ENCODE results near the gene SLC5A6. TPM values are rescaled to one million over a fixed set of nuclear protein-coding genes. Genes with fewer than 3 reads are reported as not detected.

SLC5A6 gene
- total RNA-seq, 1 experiment from 2014 or later = 122 TPM

DNA sequence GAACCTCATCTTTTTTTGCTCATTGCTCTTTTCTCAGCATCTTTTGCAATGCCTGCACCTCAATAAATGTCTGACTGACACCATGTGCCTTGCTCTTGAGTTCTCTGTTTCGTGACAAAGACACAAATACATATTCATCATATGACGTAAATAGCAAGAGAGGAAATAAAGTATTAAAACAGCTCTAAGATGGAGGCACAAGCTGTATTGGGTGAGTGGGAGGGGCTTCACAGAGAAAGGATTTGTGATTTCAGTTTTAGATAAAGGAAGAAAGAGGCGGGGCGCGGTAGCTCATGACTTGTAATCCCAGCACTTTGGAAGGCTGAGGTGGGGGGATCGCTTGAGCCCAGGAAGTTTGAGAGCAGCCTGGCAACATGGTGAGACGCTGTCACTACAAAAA lies 8.0 kb upstream of the SLC5A6 start:
- Histone ChIP-seq H3K56ac (ENCODE audit: insufficient read length, low read depth, low read length) (no peak overlapping the region), H3K9ac (ENCODE audit: extremely low read depth, insufficient read length, low read length) (no peak overlapping the region), H3K4me1 (ENCODE audit: insufficient read depth, low read length) (peaks cover 4% of the 10 kb centered on the region; the same call in 1 of the 2 replicates)

More for the DNA sequence above, 8.0 kb upstream of the SLC5A6 start:
- Histone ChIP-seq H3K14ac (ENCODE audit: insufficient read depth, low read length) (no peak overlapping the region), H3K18ac (ENCODE audit: insufficient read length, low read depth, low read length) (no peak overlapping the region), H3T11ph (ENCODE audit: low read length) (no peak overlapping the region), H2BK5ac (ENCODE audit: insufficient read length, low read length) (no peak overlapping the region), H4K8ac (replicated peaks; ENCODE audit: insufficient read length, low read depth, low read length) (no peak overlapping the region), H3K27me3 (ENCODE audit: insufficient read depth, low read length) (no peaks in the 10 kb centered on the region), H3K79me2 (ENCODE audit: insufficient read depth, low read length) (peaks cover 12% of the 10 kb centered on the region; the same call in 1 of the 2 replicates), H3K4ac (ENCODE audit: low read depth, low read length) (no peak overlapping the region), H3K23ac (ENCODE audit: insufficient read length, low read depth, low read length) (no peak overlapping the region), H3K79me1 (ENCODE audit: insufficient read depth, low read depth, low read length, poor library complexity, severe bottlenecking) (no peaks in the 10 kb centered on the region), H2BK15ac (ENCODE audit: low read depth, low read length) (no peak overlapping the region), H2BK12ac (ENCODE audit: insufficient read length, low read depth, low read length) (no peak overlapping the region), H3K23me2 (ENCODE audit: insufficient read length, low read depth, low read length, poor library complexity, severe bottlenecking) (peaks cover 9% of the 10 kb centered on the region), H3K4me2 (ENCODE audit: insufficient read depth, insufficient read length, low read length) (no peak overlapping the region), H3K27ac (ENCODE audit: insufficient read length, low read depth, low read length) (no peak overlapping the region), H2AK5ac (ENCODE audit: insufficient read length, low read length) (no peak overlapping the region), H2AFZ (ENCODE audit: low read length) (no peak overlapping the region), H4K91ac (ENCODE audit: insufficient read length, low read depth, low read length) (no peak overlapping the region), H2BK20ac (ENCODE audit: low read depth, low read length, poor library complexity, severe bottlenecking) (no peak overlapping the region), H3K9me3 (ENCODE audit: control insufficient read depth, low read depth, low read length) (no peaks in the 10 kb centered on the region), H4K5ac (ENCODE audit: insufficient read length, low read depth, low read length) (no peak overlapping the region), H4K20me1 (ENCODE audit: control insufficient read depth, insufficient read depth, insufficient read length) (no peaks in the 10 kb centered on the region), H2BK120ac (ENCODE audit: low read depth, low read length, poor library complexity, severe bottlenecking) (no peak overlapping the region)
- TF ChIP-seq, protein P1, sequence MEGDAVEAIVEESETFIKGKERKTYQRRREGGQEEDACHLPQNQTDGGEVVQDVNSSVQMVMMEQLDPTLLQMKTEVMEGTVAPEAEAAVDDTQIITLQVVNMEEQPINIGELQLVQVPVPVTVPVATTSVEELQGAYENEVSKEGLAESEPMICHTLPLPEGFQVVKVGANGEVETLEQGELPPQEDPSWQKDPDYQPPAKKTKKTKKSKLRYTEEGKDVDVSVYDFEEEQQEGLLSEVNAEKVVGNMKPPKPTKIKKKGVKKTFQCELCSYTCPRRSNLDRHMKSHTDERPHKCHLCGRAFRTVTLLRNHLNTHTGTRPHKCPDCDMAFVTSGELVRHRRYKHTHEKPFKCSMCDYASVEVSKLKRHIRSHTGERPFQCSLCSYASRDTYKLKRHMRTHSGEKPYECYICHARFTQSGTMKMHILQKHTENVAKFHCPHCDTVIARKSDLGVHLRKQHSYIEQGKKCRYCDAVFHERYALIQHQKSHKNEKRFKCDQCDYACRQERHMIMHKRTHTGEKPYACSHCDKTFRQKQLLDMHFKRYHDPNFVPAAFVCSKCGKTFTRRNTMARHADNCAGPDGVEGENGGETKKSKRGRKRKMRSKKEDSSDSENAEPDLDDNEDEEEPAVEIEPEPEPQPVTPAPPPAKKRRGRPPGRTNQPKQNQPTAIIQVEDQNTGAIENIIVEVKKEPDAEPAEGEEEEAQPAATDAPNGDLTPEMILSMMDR (conservative IDR thresholded peaks at IDR 0.05) = no peak
- no peaks in the 10 kb centered on the region for H3K27me3 Mint-ChIP-seq (ENCODE audit: low read depth)
- peaks cover 61 to 88% (median 84%) of the 10 kb centered on the region in 3 experiments for H3K36me3 Mint-ChIP-seq (ENCODE audit: insufficient read depth in 1 of 3, low read depth in 3 of 3)
- no CpG with 5 or more reads among the region's 7 CpGs for WGBS (ENCODE audit: extremely low coverage, insufficient read length, low lambda C conversion rate)
- DNase-seq = no peak
- H3K9me3 Mint-ChIP-seq = peaks cover 0 to 1% of the 10 kb centered on the region in 2 experiments; a peak in 1 of 5 replicates
- H3K4me3 Mint-ChIP-seq = 0 out of 5 replicates have a peak overlapping the region, but pooled peaks of 1 of the 2 experiments have one; percentile 21
- H3K4me1 Mint-ChIP-seq = peaks cover 21 to 27% of the 10 kb centered on the region in 2 experiments
- H3K27ac Mint-ChIP-seq = peak overlapping the region; percentile 29 to 78 (median 39); a peak in 5 of 7 replicates
